Right lobe of liver (tissue), 4 donors: ENCODE data around the gene GAB1.

Source experiments
- CTCF ChIP-seq, 4 donors: fragments of 200-600 bp in 3 of 4; fragments of 450-650 bp in 1 of 4; IDR thresholded peaks; one replicate each; pipeline versions ENCODE4 v1.5.1 to v1.8.0; 2016 to 2022; ENCODE audit warnings: antibody characterized with exemption in 4 of 4, mild to moderate bottlenecking in 2 of 4
- POLR2A ChIP-seq: fragments of 450-650 bp; IDR thresholded peaks from one replicate; pipeline ENCODE4 v1.6.1; 2017; ENCODE audit warnings: antibody characterized with exemption, mild to moderate bottlenecking
- donor health status: DM: no; HTN: no; CAD: no.
- donor health status: DM: no; HTN: no; CAD: no.
- donor health status: DM: no; HTN: yes; CAD: no.

- TF ChIP-seq CTCF (IDR thresholded peaks at IDR 0.05): no peak
- no peak for TF ChIP-seq POLR2A
These were observed 122.3 kb downstream of the GAB1 start for GRCh38 chr4:143458966-143459365.
